H1 (cell line): Measurements from ENCODE around the gene DNAJC17. TPM values are rescaled to one million over a fixed set of nuclear protein-coding genes. Genes with fewer than 3 reads are reported as not detected.

Experiments used
- CTCF ChIA-PET: fragments of 300-600 bp; sonication (Branson Sonifier 250); formaldehyde crosslinking; loops from one replicate; lab custom pipeline; 2021; ENCODE audit not compliant: partially characterized antibody; lab: Charles Lee
- POLR2A ChIA-PET: fragments of 300-600 bp; sonication (Branson Sonifier 250); formaldehyde crosslinking; loops from one replicate; lab custom pipeline; 2021; ENCODE audit warnings: inconsistent platforms; ENCODE audit not compliant: partially characterized antibody; lab: Charles Lee
- DNase-seq, 2 experiments: peaks; one replicate each; pipeline versions ENCODE4 v3.0.0 to v3.0.0-alpha.2; 2010 to 2022; ENCODE audit warnings: low spot score in 2 of 2, low read depth in 1 of 2, mixed read lengths in 1 of 2
- FAIRE-seq: peaks from 2 replicates; lab custom pipeline; 2011; peaks lifted over from hg19 to GRCh38; lab: Jason Lieb, UNC
- H2AFZ ChIP-seq: 2 replicates; pipeline ENCODE4 v1.8.1; 2012; ENCODE audit warnings: low read length, inconsistent platforms
- H2AK5ac ChIP-seq: 2 replicates; pipeline ENCODE4 v1.6.1; 2013; ENCODE audit warnings: low read depth, low read length
- H2BK120ac ChIP-seq: replicated peaks from 2 replicates; pipeline ENCODE3; 2013; ENCODE audit warnings: low read depth, low read length, inconsistent platforms
- H2BK12ac ChIP-seq: 2 replicates; pipeline ENCODE4 v1.6.1; 2013; ENCODE audit warnings: low read depth, low read length
- H2BK15ac ChIP-seq: 2 replicates; pipeline ENCODE4 v1.6.1; 2013; ENCODE audit warnings: low read length
- H2BK20ac ChIP-seq: 2 replicates; pipeline ENCODE4 v1.6.1; 2013; ENCODE audit warnings: low read length
- H2BK5ac ChIP-seq: 2 replicates; pipeline ENCODE4 v1.6.1; 2013; ENCODE audit warnings: low read depth, low read length
- H3K14ac ChIP-seq: 2 replicates; pipeline ENCODE4 v1.6.1; 2013; ENCODE audit warnings: inconsistent platforms; ENCODE audit not compliant: insufficient read length
- H3K18ac ChIP-seq: 2 replicates; pipeline ENCODE4 v1.6.1; 2013; ENCODE audit warnings: low read length; ENCODE audit errors: extremely low read depth
- H3K23ac ChIP-seq: 2 replicates; pipeline ENCODE4 v1.6.1; 2013; ENCODE audit warnings: inconsistent platforms; ENCODE audit not compliant: insufficient read length
- H3K23me2 ChIP-seq: 2 replicates; pipeline ENCODE4 v1.6.1; 2013; ENCODE audit warnings: low read depth, low read length
- H3K27ac ChIP-seq: 2 replicates; pipeline ENCODE4 v1.6.1; 2011; ENCODE audit warnings: low read depth, low read length, inconsistent platforms
- H3K27me3 ChIP-seq, 4 experiments: replicated peaks in 1 of 4; 1 replicate in 1 of 4; 2 replicates in 3 of 4; pipeline versions ENCODE4 v1.6.1 to v1.8.1; 2011 to 2013; ENCODE audit warnings: low read length in 3 of 4, mild to moderate bottlenecking in 3 of 4, inconsistent platforms in 2 of 4, mixed read lengths in 2 of 4, moderate library complexity in 1 of 4; ENCODE audit not compliant: control insufficient read depth in 3 of 4, insufficient read depth in 3 of 4; ENCODE audit errors: extremely low read depth in 1 of 4
- H3K36me3 ChIP-seq, 4 experiments: 2 replicates each; pipeline versions ENCODE4 v1.6.1 to v1.8.1; 2011 to 2013; ENCODE audit warnings: mild to moderate bottlenecking in 4 of 4, low read length in 3 of 4, moderate library complexity in 2 of 4, control low read depth in 1 of 4, inconsistent platforms in 1 of 4; ENCODE audit not compliant: insufficient read depth in 4 of 4, control insufficient read depth in 2 of 4
- H3K4ac ChIP-seq: replicated peaks from 2 replicates; pipeline ENCODE3; 2013; ENCODE audit warnings: low read length, low read depth, mixed read lengths, inconsistent platforms; ENCODE audit not compliant: insufficient read length
- H3K4me1 ChIP-seq, 4 experiments: replicated peaks in 1 of 4; 1 replicate in 1 of 4; 2 replicates in 3 of 4; pipeline versions ENCODE4 v1.6.1 to v1.8.1; 2011 to 2013; ENCODE audit warnings: low read length in 3 of 4, inconsistent platforms in 2 of 4, mixed read lengths in 1 of 4; ENCODE audit not compliant: insufficient read depth in 4 of 4, control insufficient read depth in 3 of 4
- H3K4me2 ChIP-seq, 2 experiments: 2 replicates each; pipeline versions ENCODE4 v1.6.1 to v1.8.1; 2011 to 2013; ENCODE audit warnings: low read depth in 2 of 2, low read length in 2 of 2, control low read depth in 1 of 2, inconsistent platforms in 1 of 2, mild to moderate bottlenecking in 1 of 2; ENCODE audit not compliant: insufficient read depth in 1 of 2
- H3K4me3 ChIP-seq, 4 experiments: fragments of 200-600, 300-600 bp in 1 of 4; sonication (generic), shearing (Covaris generic), sonication (Bioruptor Twin) in 1 of 4; 2 replicates each; pipeline versions ENCODE4 v1.5.1 to v1.8.1; 2011 to 2016; ENCODE audit warnings: low read length in 4 of 4, low read depth in 3 of 4, control low read depth in 2 of 4, inconsistent platforms in 2 of 4, mild to moderate bottlenecking in 2 of 4, mixed read lengths in 1 of 4, moderate library complexity in 1 of 4; ENCODE audit not compliant: insufficient read depth in 2 of 4; ENCODE audit errors: extremely low read depth in 1 of 4
- H3K56ac ChIP-seq: replicated peaks from 2 replicates; pipeline ENCODE3; 2013; ENCODE audit warnings: low read depth, mild to moderate bottlenecking, mixed read lengths, low read length, inconsistent platforms; ENCODE audit not compliant: insufficient read length
- H3K79me1 ChIP-seq: 2 replicates; pipeline ENCODE4 v1.6.1; 2013; ENCODE audit warnings: low read depth, low read length, control low read depth
- H3K79me2 ChIP-seq, 2 experiments: 2 replicates each; pipeline versions ENCODE4 v1.6.1 to v1.8.1; 2012 to 2013; ENCODE audit warnings: low read length in 2 of 2, mild to moderate bottlenecking in 2 of 2, inconsistent platforms in 1 of 2; ENCODE audit not compliant: insufficient read depth in 2 of 2, control insufficient read depth in 1 of 2
- H3K9ac ChIP-seq, 4 experiments: replicated peaks in 1 of 4; 1 replicate in 1 of 4; 2 replicates in 3 of 4; pipeline versions ENCODE4 v1.6.1 to v1.8.1; 2011 to 2013; ENCODE audit warnings: low read depth in 3 of 4, low read length in 3 of 4, control low read depth in 2 of 4, mild to moderate bottlenecking in 2 of 4, moderate library complexity in 2 of 4, inconsistent platforms in 1 of 4; ENCODE audit errors: extremely low read depth in 1 of 4
- H3K9me3 ChIP-seq, 2 experiments: 2 replicates each; pipeline versions ENCODE4 v1.6.1 to v1.8.1; 2012 to 2013; ENCODE audit warnings: mild to moderate bottlenecking in 2 of 2, moderate library complexity in 2 of 2, control low read depth in 1 of 2, inconsistent platforms in 1 of 2, low read depth in 1 of 2, low read length in 1 of 2, mixed read lengths in 1 of 2; ENCODE audit not compliant: insufficient read depth in 2 of 2
- H4K20me1 ChIP-seq, 2 experiments: replicated peaks in 1 of 2; 2 replicates each; pipeline versions ENCODE3 to v1.8.1; 2011 to 2013; ENCODE audit warnings: inconsistent platforms in 2 of 2, low read length in 2 of 2, mild to moderate bottlenecking in 1 of 2; ENCODE audit not compliant: insufficient read depth in 2 of 2, control insufficient read depth in 1 of 2
- H4K5ac ChIP-seq: 2 replicates; pipeline ENCODE4 v1.6.1; 2013; ENCODE audit warnings: low read length, low read depth, mixed read lengths, inconsistent platforms; ENCODE audit not compliant: insufficient read length
- H4K8ac ChIP-seq: 2 replicates; pipeline ENCODE4 v1.8.0; 2013; ENCODE audit warnings: mild to moderate bottlenecking, moderate library complexity, low read length, inconsistent platforms; ENCODE audit not compliant: insufficient read depth; ENCODE audit errors: extremely low read depth
- H4K91ac ChIP-seq: replicated peaks from 2 replicates; pipeline ENCODE3; 2013; ENCODE audit warnings: low read length, mixed read lengths, inconsistent platforms; ENCODE audit not compliant: insufficient read length
- CHD1 ChIP-seq: IDR thresholded peaks from 2 replicates; pipeline ENCODE4 v1.6.1; 2012; ENCODE audit warnings: low read depth, low read length, improper control_type of control experiment
- CHD2 ChIP-seq: IDR thresholded peaks from 2 replicates; pipeline ENCODE4 v1.6.1; 2012; ENCODE audit warnings: low read length, improper control_type of control experiment
- EP300 ChIP-seq, 2 experiments: IDR thresholded peaks; 1 replicate in 1 of 2; 2 replicates in 1 of 2; pipeline ENCODE4 v1.6.1; 2011 to 2012; ENCODE audit warnings: low read depth in 2 of 2, low read length in 2 of 2, mild to moderate bottlenecking in 2 of 2, borderline replicate concordance in 1 of 2, inconsistent platforms in 1 of 2, moderate library complexity in 1 of 2
- FOSL1 ChIP-seq: IDR thresholded peaks from 2 replicates; pipeline ENCODE4 v1.6.1; 2011; ENCODE audit warnings: mild to moderate bottlenecking, low read depth, low read length, moderate library complexity; ENCODE audit not compliant: insufficient read depth
- SUZ12 ChIP-seq: fragments of 200-600 bp; sonication (generic); IDR thresholded peaks from 2 replicates; pipeline ENCODE4 v1.6.1; 2012; ENCODE audit warnings: mild to moderate bottlenecking, inconsistent platforms, low read length, moderate library complexity, mixed read lengths
- WGBS, 2 experiments: shearing (Covaris generic) in 1 of 2; methylation state at CpG; one replicate each; pipeline versions ENCODE4 v1.1.6 to v1.1.7; 2013 to 2015; ENCODE audit warnings: low lambda C conversion rate in 2 of 2, mixed read lengths in 2 of 2, inconsistent platforms in 1 of 2, low coverage in 1 of 2, missing lambda C conversion rate in 1 of 2; ENCODE audit not compliant: insufficient replicate concordance in 2 of 2, insufficient coverage in 1 of 2, insufficient read length in 1 of 2; ENCODE audit errors: extremely low coverage in 1 of 2, missing lambda C conversion rate in 1 of 2; 5-methylcytosine and 5-hydroxymethylcytosine counted together
- polyA plus RNA-seq, 7 experiments: library from polyadenylated mRNA; depleted of rRNA in 3 of 7; stranded (reverse) in 5 of 7; unstranded in 2 of 7; fragments of >200 nt in 5 of 7; fragments of 200-250 nt in 2 of 7; gene quantifications; 1 replicate in 5 of 7; 2 replicates in 1 of 7; 4 replicates in 1 of 7; pipeline versions ENCODE4 v1.2.1 to v1.2.3, GENCODE V29; 2011 to 2013; ENCODE audit warnings: missing spikeins in 2 of 7, mixed read lengths in 2 of 7
- total RNA-seq: library from RNA; stranded (reverse); fragmentation: NEBNext Ultra II Directional; extraction: Animal tissue kit (Norgen Biotek cat#: 25700); gene quantifications from 2 replicates; pipeline ENCODE4 v1.2.1, GENCODE V29; 2021

Gene DNAJC17
- total and polyA plus RNA-seq, 2 of the 8 experiments (the other 6 are each of a cell fraction or from before 2014, with no cell fraction given): 39.5 to 45.4 TPM

DNA sequence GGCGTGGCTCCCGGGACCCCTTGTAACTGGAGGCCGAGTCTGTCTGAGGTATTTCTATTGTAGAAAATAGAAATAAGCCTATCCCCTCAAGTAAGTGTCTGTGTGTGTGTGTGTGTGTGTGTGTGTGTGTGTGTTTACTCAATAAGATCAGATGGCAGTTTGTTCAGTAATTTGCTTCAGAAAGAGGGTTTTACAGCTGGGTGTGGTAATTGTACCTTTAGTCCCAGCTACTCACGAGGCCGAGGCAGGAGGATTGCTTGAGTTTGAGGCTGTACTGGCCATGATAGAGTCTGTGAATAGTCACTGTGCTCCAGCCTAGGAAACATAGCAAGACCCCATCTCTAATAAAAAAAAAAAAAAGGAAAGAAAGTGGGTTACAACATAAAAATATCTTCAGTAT lies 45.3 kb upstream of the DNAJC17 start:
- no peak overlapping the region for H2AFZ ChIP-seq
- H3K23ac ChIP-seq: no peak overlapping the region
- H4K20me1 ChIP-seq: peaks cover 5 to 6% of the 10 kb centered on the region in 2 experiments
- no peak overlapping the region for H4K91ac ChIP-seq
- H3K9me3 ChIP-seq: no peaks in the 10 kb centered on the region
- H3K56ac ChIP-seq: no peak overlapping the region
- POLR2A ChIA-PET: interaction anchor here (1.7 to 2.0 kb wide), 2 partner anchors 10 to 16 kb away, joined by 3 to 4 read pairs; no protein-coding TSS in a partner anchor
- H3K27me3 ChIP-seq: no peaks in the 10 kb centered on the region
- no peak overlapping the region for H3K9ac ChIP-seq
- H3K4me2 ChIP-seq: no peak overlapping the region
- H3K36me3 ChIP-seq: peaks cover 18 to 60% (median 44%) of the 10 kb centered on the region in 4 experiments; a peak in 7 of 8 replicates
- DNase-seq: no peak
- WGBS, 2 experiments: 100% methylated on average over 5 of the region's 5 CpGs; no CpG with 5 or more reads in 1 of the 2 experiments
- no peaks in the 10 kb centered on the region for H3K23me2 ChIP-seq
- H3K4me1 ChIP-seq: peaks cover 0 to 4% (median 2%) of the 10 kb centered on the region in 4 experiments; a peak in 2 of 7 replicates
- no peak overlapping the region for H3K4ac ChIP-seq
- no peak overlapping the region for H4K8ac ChIP-seq
- H2AK5ac ChIP-seq: no peak overlapping the region
- H3K14ac ChIP-seq: no peak overlapping the region
- H2BK5ac ChIP-seq: no peak overlapping the region
- H3K79me2 ChIP-seq: peaks cover 0 to 24% of the 10 kb centered on the region in 2 experiments; a peak in 2 of 4 replicates
- no peak overlapping the region for H3K27ac ChIP-seq
- H2BK15ac ChIP-seq: no peak overlapping the region
- no peak overlapping the region for H3K4me3 ChIP-seq
- peaks cover 8% of the 10 kb centered on the region for H3K79me1 ChIP-seq
- CTCF ChIA-PET: interaction anchor here (0.7 to 1.3 kb wide), 2 partner anchors 21 to 42 kb away, joined by 3 to 5 read pairs; partner anchors contain the start of gene VPS18
- no peak overlapping the region for H2BK120ac ChIP-seq
- H3K18ac ChIP-seq: no peak overlapping the region
- H2BK20ac ChIP-seq: no peak overlapping the region
- no peak for TF ChIP-seq EP300 (IDR thresholded peaks at IDR 0.05; ENCODE audit: borderline replicate concordance in 1 of 2, low read depth in 2 of 2, low read length in 2 of 2)
- TF ChIP-seq FOSL1: no peak
- TF ChIP-seq SUZ12: no peak
- no peak for TF ChIP-seq CHD2
- TF ChIP-seq CHD1: no peak
- FAIRE-seq: no peak
- no peak overlapping the region for H4K5ac ChIP-seq
- no peak overlapping the region for H2BK12ac ChIP-seq
